Right forelimb (tissue), 1 donor: Measurements from ENCODE around the gene ADGRA3.

Source experiments
- DNase-seq: peaks from one replicate; pipeline ENCODE4 v3.0.0-alpha.2; 2018

The ADGRA3 gene

DNA sequence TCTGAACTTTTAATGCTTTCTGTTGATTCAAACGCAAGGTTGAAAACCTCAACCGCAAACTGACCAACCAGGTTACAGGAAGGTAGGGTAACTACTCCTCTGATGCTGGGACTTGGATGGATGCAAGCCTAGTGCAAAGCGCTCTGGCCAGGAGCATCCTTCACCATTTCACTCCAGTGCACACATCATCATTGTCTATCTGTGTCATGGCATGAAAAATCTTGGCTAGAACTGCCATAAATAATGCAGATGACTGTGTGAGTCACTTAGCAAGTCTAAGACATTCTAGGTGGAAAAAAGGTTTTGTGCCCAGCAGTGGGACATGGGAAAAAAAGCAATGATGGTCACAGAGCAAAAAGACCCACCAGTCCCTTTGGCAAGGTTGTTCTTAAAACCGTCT is 10.9 kb downstream of the ADGRA3 start:
- DNase-seq, result no peak

DNA sequence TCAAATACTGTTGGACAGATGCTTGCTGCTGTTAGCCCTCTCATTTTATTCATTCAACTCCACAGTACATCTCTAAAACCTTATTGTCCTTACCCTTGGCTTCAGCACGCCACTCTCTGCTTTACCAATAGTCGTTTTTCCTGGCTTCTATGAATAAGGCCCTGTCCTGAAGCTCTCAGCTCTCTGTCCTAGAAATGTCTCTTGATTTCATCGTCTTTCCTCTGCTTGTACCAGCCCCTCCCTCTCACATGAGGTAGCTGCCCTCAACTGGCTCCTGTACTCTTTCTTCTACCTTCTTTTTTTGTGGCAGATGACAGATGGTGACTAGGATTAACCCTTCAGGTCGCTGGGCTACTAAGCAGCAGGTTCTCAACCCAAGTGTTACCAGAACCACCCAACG is 11.4 kb downstream of the ADGRA3 start:
- no peak for DNase-seq

DNA sequence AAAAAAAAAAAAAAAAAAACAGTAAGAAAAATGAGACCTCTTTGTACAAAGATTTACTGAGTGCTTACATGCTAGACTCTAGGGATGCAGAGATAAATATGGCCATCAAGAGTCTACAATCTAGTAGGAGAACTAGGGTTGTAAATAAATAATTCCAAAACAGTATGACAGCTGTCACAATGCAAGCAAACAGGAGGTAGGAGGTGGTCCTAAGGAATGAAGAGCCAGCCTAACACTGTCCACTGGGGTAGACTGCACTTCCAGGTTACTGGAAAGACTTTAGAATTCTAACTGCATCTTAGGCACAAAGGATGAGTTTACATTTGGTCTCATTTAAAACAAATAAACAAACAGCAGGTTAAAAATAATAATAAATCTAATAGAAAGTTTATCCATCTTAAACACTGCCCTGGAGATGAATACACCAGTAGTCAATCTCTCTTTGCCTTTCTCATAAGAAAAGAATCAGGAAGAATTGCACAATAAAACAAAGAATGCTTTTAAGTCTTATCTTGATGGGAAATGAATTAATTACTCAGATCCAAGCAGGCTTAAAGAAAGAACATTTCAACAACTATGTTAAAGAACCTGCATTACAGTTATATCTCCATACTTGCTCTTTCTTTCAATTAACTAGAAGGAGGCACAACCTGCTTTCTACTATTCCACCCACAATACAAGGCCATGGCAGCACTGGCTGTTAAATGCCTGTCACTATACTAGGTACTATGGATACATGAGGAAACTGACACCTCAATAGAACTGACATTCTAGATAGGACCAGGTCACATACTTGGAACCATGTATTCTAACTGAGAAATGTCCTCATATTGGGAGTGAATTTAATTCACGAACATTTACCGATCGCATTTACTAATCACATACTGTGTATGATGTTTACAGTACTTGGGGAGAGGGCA is 12.7 kb downstream of the ADGRA3 start:
- DNase-seq, result no peak

DNA sequence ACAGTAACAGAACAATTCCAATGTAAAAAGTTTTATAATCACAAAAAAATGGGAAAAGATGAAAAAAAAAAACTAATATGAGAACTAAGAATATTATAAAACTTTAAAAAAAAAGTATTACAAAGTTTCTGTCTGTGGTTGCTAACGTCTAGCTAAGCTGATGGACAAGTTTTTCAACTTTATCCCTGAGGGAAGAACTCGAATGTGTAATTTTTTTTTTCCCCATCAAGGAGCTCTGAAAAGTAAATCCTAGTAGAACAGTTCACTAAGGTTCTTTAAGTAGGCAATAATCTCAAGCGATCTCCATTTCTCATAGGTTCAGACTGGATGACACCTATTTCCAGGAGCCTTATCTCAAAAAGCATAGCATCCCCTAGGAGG is 14.2 kb downstream of the ADGRA3 start:
- DNase-seq, result no peak

DNA sequence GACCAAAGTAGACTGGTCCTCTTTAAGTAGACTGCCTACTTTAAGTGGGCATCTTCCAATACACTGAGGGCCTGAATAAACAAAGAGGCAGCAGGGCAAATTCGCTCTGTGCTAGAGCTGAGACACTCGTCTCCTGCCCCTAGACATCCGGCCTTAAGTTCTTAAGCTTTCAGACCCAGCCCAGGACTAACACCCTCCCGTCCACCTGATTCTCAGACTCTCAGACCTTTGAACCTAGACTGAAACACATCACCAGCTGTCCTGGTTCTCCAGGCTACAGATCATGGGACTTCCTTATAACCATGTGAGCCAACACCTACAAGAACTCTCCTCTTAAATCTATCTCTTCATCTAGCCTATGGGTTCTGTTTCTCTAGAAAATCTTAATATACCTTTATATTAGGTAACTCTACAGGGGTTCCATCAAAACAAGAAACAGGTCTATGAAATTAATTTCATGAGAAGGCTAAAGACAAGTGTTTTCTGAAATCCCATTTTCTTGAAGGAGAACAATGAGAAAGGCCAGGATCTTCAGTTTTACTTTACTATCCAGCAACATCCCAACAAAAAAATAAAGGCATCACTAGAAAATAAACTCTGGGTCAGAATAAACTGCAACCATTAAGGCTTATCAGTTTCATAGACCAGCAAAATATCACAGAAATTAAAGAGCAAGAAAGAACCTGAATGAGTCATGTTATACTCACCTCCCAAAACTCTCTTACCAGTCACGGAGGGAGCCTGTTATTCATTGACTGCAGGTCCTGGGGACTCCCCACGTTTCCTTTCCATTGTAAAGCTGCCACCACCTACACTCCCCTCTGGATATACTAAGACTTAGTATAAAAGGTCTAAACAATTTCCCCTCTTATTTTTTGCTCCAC is 14.8 kb downstream of the ADGRA3 start:
- no peak for DNase-seq

DNA sequence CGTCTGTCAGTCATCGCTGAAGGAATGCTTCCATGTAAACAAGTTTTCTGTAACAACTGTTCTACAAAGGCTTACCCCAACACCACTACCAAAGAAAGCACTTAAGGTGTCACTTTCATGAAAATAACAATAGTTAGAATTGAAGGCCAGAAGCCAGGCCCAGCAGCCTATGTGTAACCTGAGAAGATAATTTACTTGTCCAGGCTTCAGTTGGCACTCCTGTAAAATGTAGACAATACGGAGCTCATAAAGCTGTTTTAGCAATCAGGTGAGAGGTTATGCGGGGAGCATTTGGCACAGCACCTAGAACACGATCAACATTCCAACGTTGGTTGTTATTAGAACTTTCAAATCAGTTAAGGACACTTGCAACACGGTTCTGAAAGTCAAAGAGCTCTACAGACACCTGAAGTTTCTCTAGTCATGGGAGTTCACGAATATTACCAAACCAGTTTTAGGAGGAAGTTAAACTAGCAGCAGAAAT is 15.7 kb downstream of the ADGRA3 start:
- DNase-seq, result no peak

DNA sequence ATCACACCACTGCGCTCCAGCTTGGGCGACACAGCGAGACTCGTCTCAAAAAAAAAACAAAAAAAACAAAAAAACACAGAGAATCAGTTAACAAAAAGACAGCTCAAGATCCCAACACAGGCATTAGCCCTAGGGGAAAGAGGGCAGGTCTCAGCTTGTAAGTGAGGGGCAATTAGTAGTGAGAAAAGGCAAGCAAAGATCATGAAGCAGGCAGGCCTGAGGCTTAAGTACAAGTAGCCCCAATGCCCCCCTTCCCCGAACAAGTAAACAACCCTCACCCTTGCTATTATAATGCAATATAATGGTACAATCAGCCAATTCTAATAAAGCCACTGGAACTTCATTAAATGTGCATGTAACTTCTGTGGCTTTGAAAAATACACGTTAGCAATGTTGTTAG is 17.0 kb downstream of the ADGRA3 start:
- DNase-seq, result no peak

DNA sequence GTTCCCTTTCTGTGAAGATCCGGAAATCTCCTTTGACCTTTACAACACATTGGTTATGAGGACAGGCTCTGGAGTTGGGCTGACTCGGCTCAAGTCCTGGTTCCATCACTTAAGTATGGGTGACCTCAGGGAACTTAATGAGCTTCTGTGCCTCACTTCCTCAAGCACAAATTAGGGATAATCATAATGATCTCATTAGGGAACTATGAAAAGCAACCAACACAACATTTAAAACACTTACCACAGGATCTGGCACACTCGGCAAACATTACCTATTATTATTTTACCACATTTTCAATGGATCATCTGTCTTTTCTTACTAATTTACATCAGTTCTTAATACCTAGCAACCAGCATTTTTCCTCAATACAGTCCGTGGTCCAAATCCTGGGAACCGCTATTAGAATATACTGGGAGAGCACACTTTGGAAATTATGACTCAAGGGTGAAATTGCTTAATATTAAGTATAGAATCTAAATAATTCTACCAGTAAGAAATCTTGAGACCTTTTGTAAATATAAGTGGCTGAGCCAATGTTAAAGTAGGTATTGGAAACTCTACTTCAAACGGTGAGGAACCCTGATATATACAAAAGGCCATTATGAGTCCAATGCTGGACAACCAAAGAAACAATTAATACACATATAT is 19.6 kb downstream of the ADGRA3 start:
- DNase-seq, result no peak

DNA sequence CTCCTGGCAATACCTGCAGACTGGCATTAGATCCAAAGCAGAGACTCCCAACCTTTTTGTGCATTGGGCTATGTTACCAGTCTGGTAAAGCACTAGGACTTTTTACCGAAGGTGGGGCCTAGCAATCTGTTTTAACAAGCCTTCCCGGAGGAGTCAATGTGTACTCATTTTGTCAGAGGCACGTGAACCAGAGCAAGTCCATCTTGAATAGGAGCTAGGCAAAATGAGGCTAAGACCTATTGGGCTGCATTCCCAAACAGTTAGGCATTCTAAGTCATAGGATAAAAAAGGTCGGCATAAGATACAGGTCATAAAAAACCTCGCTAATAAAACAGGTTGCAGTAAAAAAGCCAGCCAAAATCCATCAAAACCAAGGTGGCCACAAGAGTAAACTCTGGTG is 22.3 kb downstream of the ADGRA3 start:
- no peak for DNase-seq

DNA sequence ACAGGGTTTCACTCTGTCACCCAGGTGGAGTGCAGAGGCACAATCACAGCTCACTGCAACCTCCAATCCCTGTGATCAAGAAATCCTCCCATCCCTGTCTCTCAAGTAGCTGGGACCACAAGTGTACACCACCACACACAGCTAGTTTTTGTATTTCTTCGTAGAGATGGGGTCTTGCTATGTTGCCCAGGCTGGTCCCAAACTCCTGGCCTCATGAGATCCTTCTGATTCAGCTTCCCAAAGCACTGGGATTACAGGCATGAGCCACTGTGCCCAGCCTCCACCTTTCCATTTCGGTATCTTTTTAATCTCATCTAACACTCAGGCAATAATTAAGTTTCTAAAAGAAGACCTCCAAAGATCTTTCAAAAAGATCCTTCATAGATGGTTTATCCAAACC is 22.9 kb downstream of the ADGRA3 start:
- DNase-seq, result no peak

DNA sequence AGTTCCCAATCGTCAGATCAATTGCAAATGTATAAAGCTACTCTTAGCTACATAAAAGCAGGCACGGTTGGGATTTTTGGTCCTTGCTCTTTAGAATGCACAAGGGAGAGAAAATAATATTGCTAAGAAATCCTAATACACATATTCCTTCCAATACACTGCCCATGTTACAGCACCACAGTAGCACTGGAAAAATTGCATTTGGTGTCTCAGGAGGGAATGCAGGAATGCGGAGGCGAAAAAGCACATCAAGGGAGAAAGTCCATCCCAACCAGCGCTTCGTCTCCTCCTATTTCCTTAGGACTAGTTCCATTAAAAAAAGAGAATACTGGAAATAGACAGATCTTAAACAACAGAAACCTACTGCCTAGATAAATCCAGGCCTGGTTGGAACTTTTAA is 23.9 kb downstream of the ADGRA3 start:
- no peak for DNase-seq

DNA sequence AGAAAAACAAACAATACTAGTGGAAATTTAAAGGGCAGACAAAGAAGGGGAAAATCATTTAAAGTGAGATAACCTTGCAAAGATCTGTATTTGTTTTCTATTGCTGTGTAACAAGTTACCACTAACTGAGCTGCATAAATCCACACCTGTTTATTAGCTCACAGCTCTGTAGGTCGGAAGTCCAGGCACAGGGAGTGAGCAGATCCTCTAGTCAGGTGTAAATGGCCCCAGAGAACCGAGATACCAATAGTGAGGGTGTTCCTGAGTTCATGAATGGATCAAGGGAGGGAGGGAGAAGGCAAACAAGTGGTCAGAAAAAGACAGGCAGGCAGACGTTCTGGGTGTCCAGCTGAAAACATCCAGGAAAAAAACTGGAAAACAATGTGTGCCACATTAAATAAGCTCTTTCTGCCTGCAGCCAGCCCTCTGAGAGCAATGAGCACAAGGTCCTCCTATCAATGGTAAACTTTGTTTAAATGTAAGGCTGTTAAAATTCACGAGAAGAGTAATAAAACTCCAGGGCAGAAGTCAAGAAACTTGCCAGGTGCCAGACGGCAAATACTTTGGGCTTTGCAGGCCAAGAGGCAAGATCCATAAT is 25.0 kb downstream of the ADGRA3 start:
- no peak for DNase-seq

DNA sequence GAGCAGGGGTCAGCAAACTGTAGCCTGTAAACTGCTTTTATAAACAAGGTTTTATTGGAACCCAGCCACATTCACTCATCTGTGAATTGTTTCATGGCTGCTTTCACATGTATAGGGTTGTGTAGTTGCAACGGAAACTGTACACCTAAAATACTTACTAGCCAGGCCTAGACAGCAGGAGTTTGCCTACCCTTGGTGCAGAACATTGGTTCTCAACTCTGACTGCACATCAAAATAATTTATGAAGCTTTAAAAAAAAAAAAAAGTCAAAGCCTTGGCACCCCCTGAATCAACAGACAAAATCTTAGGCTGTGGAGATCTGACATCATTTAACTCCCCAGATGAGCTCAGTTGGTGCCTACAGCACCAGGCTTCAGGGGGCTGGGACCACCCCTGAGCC is 27.8 kb downstream of the ADGRA3 start:
- no peak for DNase-seq

DNA sequence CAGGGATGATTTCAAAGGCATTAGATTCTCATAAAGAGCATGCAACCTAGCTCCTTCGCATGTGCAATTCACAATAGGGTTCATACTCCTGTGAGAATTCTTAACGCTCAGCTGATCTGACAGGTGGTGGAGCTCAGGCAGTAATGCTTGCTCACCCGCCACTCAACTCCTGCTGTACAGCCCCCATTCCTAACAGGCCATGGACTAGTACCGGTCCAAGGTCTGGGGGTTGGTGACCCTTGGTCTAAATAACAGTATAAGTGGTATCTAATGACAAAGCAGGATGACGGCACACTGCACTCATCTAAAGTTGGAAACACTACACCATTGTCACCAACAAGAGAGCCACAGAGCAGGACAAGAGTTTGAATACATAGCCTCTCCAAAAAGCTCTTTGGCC is 28.5 kb downstream of the ADGRA3 start:
- no peak for DNase-seq

DNA sequence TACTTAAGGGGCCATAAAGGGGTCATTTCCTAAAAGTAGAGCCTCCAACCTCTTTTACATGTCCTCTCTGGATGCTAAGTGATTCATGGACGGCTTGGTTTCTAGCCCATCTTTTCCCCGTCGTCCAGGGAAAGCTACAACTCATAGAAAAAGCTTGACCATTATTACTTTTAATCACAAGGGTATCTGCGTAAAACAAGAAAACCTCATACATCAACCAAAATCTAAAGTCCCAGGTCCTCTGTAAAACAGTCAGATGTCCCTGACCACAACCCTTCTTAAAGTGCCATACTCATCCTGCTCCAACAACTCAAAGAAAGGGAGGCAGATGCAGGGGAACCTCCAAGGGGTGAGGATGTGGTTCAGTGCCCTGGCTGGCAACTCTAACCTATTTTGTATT is 29.6 kb downstream of the ADGRA3 start:
- DNase-seq, result no peak

DNA sequence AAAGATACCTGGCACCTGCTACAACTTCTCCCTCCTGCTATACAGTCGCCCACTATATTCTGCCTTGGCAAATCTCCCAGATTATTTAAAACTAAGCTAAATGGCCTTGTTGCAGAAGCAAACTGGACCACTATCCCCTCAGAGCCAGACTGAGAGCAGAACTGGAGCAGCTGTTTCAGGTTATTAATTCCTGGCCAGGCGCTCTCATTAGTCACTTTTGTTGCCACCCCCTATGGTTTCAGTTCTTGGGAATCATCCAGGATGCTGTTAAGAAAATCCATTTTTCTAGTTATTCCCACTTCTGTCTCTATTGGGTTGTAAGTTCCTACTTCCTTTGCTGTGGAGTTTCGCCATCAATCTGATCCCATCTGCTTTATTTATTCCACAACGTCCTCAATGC is 30.1 kb downstream of the ADGRA3 start:
- no peak for DNase-seq

DNA sequence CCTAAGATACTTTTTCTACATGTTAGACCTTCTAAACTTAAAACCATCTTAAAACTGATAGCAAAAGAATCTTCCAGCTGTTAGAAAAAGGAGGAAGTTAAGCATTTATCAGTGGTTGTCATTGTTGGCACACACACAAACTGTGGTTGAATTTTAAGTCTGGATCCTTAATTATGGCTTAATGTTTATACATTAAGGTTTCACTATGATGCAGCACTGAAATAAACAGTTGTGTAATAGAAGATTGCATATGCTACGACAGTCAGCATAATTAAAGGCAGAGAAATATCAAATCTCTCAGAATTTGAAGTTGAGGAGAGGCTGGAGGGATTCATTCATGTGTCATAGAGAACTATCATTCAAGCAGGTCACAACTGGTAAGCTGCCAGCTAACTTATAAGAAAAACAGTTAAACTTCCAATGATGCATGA is 32.3 kb downstream of the ADGRA3 start:
- no peak for DNase-seq

DNA sequence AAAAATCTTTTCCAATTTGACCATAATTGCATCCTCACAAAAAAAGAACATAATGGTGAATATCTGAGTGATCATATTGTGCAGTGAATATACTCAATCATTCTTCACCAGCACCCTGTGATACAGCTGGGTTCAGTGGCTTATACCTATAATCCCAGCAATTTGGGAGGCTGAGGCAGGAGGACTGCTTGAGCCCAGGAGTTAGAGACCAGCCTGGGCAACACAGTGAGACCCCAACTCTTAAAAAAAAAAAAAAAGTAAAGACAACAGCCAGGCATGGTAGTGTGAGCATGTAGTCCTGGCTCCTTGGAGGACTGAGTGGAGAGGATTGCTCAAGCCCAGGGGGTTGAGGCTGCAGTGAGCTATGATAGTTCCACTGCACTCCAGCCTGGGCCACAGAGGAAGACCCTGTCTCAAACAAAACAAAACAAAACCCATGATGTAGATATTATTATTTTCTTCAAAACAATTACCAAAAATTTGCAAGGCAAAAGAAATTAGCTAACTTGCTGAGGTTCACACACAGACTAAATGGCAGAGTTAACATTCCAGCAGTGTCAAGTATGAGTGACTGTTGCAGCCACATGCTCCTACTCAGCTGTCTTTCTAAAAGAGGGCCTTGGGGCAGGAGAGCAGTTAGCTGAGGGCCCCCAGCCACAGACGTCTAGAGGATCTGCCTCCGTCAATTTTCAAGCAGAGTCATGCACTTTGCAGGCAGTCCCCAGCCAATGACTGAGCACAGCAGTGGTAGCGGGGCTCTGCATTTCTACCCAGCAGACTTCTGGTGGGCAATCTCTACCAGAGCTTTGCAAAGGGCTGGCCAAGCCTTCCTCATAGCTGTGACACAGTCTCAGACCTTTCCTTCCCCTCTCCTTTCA is 33.4 kb downstream of the ADGRA3 start:
- DNase-seq, result no peak

DNA sequence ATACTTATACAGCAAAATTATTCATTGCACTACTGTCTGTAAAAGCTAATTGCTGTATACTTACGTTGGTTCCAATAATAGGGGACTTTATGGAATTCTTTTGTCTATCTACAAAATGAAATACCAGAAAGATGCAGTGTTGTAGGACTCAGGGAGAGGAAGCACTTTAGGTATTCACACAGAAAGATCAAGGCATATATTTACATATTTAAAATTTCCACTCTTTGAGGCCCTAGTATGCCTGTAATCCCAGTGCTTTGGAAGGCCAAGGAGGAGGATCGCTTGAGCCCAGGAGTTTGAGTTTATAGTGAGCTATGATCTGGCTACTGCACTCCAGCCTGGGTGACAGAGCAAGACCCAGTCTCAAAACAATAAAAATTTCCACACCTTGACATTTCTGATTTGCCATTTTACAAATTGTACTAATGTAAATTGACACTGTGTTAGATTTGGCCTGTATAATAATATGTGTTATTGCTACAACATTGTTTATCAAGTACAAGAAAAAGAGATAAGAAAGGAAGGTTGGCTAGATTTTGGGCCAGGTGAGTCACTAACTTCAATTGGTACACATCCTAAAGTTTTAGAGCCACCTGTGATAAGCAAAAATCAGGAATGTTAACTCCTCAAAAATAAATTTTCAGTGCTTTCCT is 35.1 kb downstream of the ADGRA3 start:
- no peak for DNase-seq

DNA sequence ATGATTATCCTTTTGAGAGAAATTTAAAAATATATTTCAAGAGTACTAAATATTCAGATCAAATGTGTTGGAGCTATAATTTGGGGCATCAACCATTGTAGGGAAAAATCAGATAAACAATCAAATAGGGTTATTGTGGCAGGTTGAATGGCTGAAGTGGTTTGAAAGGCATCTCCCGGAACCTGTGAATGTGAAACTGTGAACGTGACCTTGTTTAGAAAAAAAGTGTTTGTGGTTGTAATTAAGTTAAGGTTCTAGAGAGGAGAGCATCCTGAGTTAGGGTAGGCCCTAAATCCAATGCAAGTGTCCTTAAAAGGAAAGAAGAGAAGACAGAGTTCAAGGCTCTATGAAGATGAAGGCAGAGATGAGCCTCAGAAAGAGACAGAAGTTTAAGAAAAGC is 37.4 kb downstream of the ADGRA3 start:
- no peak for DNase-seq

DNA sequence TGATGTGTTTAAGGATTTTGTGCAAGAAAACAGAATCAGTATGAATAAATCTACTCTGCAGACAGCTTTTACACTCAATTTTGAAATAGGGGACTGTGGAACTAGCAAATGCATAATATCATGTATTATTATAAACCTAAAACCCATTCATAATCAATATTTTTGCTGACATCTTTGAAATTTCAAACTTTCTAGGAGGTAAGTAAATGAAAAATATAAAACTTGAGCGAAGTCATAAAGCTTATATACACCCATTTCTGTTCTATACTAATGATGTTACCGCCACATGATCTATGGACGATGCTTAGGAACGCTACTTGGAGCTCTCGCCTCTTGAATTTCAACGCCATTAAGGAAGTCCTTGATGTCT is 38.1 kb downstream of the ADGRA3 start:
- DNase-seq, result no peak
